ENCODE measurements around the gene GPR15. TPM values are rescaled to one million over a fixed set of nuclear protein-coding genes. Genes with fewer than 3 reads are reported as not detected.
A peak's percentile ranks its signal among the peaks of the same experiment; 100 is the strongest.

Gene GPR15
- total RNA-seq, 1 experiment from 2014 or later, result not detected

DNA sequence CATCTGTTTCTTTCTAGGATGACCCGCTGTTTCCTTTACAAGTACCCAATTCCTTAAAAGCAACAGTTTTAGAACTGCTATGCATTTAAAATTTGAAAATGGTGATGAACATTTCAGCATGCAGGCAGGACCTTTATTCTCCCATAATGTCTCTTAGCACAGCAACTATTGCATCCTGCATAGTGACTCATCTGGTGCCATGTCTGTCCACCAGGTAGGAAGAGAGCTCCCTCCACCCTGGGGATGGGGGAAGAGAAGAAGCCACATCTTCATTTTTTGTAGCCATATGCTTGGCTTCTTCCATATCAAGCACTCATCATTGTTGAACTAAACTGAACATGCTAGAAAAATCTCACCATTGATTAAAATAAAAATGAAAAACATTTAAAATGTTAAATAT is 9.9 kb downstream of the GPR15 start:
- DNase-seq (ENCODE audit: unreplicated experiment), result peak; percentile 11
- no peak overlapping the region for H3K27ac Mint-ChIP-seq (ENCODE audit: low read depth, unreplicated experiment)
- TF ChIP-seq, protein P1, sequence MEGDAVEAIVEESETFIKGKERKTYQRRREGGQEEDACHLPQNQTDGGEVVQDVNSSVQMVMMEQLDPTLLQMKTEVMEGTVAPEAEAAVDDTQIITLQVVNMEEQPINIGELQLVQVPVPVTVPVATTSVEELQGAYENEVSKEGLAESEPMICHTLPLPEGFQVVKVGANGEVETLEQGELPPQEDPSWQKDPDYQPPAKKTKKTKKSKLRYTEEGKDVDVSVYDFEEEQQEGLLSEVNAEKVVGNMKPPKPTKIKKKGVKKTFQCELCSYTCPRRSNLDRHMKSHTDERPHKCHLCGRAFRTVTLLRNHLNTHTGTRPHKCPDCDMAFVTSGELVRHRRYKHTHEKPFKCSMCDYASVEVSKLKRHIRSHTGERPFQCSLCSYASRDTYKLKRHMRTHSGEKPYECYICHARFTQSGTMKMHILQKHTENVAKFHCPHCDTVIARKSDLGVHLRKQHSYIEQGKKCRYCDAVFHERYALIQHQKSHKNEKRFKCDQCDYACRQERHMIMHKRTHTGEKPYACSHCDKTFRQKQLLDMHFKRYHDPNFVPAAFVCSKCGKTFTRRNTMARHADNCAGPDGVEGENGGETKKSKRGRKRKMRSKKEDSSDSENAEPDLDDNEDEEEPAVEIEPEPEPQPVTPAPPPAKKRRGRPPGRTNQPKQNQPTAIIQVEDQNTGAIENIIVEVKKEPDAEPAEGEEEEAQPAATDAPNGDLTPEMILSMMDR (IDR thresholded peaks at IDR 0.05; ENCODE audit: unreplicated experiment), result no peak
- no peak overlapping the region for H3K4me3 Mint-ChIP-seq (ENCODE audit: unreplicated experiment)
- ChIA-PET POLR2A (no interaction called here), CTCF (no interaction called here)
- no TSS peak for BruUV-seq (replicated peaks)
- H3K4me1 Mint-ChIP-seq (ENCODE audit: insufficient read depth, unreplicated experiment), result no peaks in the 10 kb centered on the region
- H3K27me3 Mint-ChIP-seq (ENCODE audit: insufficient read depth, unreplicated experiment), result no peaks in the 10 kb centered on the region
- intact Hi-C loops (cut with micrococcal nuclease), result no loop called here
- H3K36me3 Mint-ChIP-seq (ENCODE audit: insufficient read depth, unreplicated experiment), result no peaks in the 10 kb centered on the region
- H3K9me3 Mint-ChIP-seq (ENCODE audit: unreplicated experiment), result no peaks in the 10 kb centered on the region

DNA sequence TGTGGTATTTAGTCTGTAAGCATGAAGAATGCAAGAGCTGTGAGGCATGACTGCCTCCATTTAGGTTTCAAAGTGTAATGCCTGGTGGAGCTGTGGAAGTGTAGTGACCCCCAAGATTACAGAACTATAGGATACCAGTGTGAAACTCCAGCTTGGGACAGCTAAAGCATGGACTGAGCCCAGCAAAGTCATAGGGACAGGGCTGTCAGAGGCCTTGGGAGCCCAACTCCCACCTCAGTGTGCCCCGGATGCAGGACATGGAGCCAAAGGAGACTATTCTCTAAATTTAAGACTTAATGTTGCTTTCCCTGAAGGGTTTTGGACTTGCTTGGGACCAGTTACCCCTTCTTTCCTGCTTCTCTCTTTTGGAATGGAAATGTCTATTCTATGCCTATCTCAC is 10.8 kb downstream of the GPR15 start:
- TF ChIP-seq, protein P1 (IDR thresholded peaks at IDR 0.05; ENCODE audit: unreplicated experiment), result no peak
- no TSS peak for BruUV-seq (replicated peaks)
- no peaks in the 10 kb centered on the region for H3K9me3 Mint-ChIP-seq (ENCODE audit: unreplicated experiment)
- no peak overlapping the region for H3K27ac Mint-ChIP-seq (ENCODE audit: low read depth, unreplicated experiment)
- ChIA-PET POLR2A (no interaction called here), CTCF (interaction anchor here (0.6 kb wide), 2 partner anchors 189 to 218 kb away, joined by 4 to 5 read pairs; no protein-coding TSS in a partner anchor)
- intact Hi-C loops (cut with micrococcal nuclease), result no loop called here
- no peak overlapping the region for H3K4me3 Mint-ChIP-seq (ENCODE audit: unreplicated experiment)
- H3K27me3 Mint-ChIP-seq (ENCODE audit: insufficient read depth, unreplicated experiment), result no peaks in the 10 kb centered on the region
- no peaks in the 10 kb centered on the region for H3K4me1 Mint-ChIP-seq (ENCODE audit: insufficient read depth, unreplicated experiment)
- H3K36me3 Mint-ChIP-seq (ENCODE audit: insufficient read depth, unreplicated experiment), result no peaks in the 10 kb centered on the region
- DNase-seq (ENCODE audit: unreplicated experiment), result no peak

DNA sequence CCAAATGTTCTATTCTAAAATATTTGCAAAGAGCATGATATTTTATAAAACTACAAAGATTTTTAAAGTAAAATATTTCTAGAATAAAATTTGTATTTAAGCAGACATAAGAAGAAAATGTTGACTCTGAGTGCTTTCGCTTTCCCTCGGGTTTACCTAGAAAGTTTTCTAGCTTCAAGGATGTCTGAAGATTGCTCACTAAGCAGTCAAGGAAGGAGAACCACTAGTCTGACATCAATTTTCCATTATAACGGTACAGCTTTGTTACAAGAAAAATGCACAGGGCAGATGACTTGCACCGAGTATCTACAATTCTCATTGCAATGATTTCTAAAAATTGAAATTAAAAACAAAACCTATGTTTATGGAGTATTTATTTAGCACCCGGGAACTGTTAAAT is 14.2 kb downstream of the GPR15 start:
- H3K9me3 Mint-ChIP-seq (ENCODE audit: unreplicated experiment), result no peaks in the 10 kb centered on the region
- ChIA-PET CTCF (no interaction called here), POLR2A (no interaction called here)
- no peaks in the 10 kb centered on the region for H3K36me3 Mint-ChIP-seq (ENCODE audit: insufficient read depth, unreplicated experiment)
- BruUV-seq (replicated peaks), result no TSS peak
- H3K4me1 Mint-ChIP-seq (ENCODE audit: insufficient read depth, unreplicated experiment), result no peaks in the 10 kb centered on the region
- no peak overlapping the region for H3K4me3 Mint-ChIP-seq (ENCODE audit: unreplicated experiment)
- DNase-seq (ENCODE audit: unreplicated experiment), result no peak
- intact Hi-C loops (cut with micrococcal nuclease), result no loop called here
- no peaks in the 10 kb centered on the region for H3K27me3 Mint-ChIP-seq (ENCODE audit: insufficient read depth, unreplicated experiment)
- TF ChIP-seq, protein P1 (IDR thresholded peaks at IDR 0.05; ENCODE audit: unreplicated experiment), result no peak
- H3K27ac Mint-ChIP-seq (ENCODE audit: low read depth, unreplicated experiment), result no peak overlapping the region

DNA sequence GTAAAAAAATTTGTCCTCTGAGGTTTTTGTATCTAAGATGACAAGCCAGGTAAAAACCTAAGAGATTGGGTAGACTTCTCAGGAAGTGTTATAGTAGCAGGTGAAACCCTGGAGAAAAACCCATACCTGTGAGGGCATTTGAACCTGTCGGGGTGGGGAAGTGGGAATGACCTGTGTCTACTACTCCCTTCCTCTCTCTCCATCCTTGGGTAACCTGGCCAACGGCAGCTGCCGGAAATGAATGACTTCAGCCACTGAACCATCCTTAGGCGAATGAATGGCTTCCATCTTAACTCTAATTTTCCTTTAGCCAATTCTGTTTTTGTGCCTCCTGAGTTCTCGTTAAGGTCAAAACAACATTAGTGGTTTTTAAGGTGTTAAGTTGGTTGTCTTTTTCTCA is 16.8 kb downstream of the GPR15 start:
- no peak for DNase-seq (ENCODE audit: unreplicated experiment)
- Mint-ChIP-seq H3K4me3 (ENCODE audit: unreplicated experiment) (no peak overlapping the region), H3K4me1 (ENCODE audit: insufficient read depth, unreplicated experiment) (no peaks in the 10 kb centered on the region), H3K27me3 (ENCODE audit: insufficient read depth, unreplicated experiment) (no peaks in the 10 kb centered on the region), H3K27ac (ENCODE audit: low read depth, unreplicated experiment) (no peak overlapping the region), H3K36me3 (ENCODE audit: insufficient read depth, unreplicated experiment) (no peaks in the 10 kb centered on the region), H3K9me3 (ENCODE audit: unreplicated experiment) (no peaks in the 10 kb centered on the region)
- CTCF ChIA-PET, result no interaction called here
- TF ChIP-seq, protein P1 (IDR thresholded peaks at IDR 0.05; ENCODE audit: unreplicated experiment), result no peak
- no TSS peak for BruUV-seq (replicated peaks)
- intact Hi-C loops (cut with micrococcal nuclease), result no loop called here
- POLR2A ChIA-PET, result no interaction called here

Data from MCF 10A (cell line).